GM12891 (cell line): ENCODE data around the gene NDUFB6.
"Not testable (repeated sequence)": the region's sequence is repeated elsewhere in the genome, so short reads cannot be mapped to it uniquely, and the experiment has no call there.

ENCODE experiments used
- DNase-seq: peaks from one replicate; pipeline ENCODE4 v3.0.0; 2011; ENCODE audit warnings: low spot score; ENCODE audit not compliant: insufficient read length
- FAIRE-seq: peaks from 2 replicates; lab custom pipeline; 2011; peaks lifted over from hg19 to GRCh38; lab: Jason Lieb, UNC
- PAX5 ChIP-seq: IDR thresholded peaks from 2 replicates; pipeline ENCODE4 v1.6.1; 2011; ENCODE audit warnings: low read length, moderate library complexity, mild to moderate bottlenecking; ENCODE audit not compliant: insufficient read depth, severe bottlenecking
- POLR2A ChIP-seq: IDR thresholded peaks from 2 replicates; pipeline ENCODE4 v1.6.1; 2011; ENCODE audit warnings: low read depth, low read length, control low read depth
- POLR2AphosphoS5 ChIP-seq: IDR thresholded peaks from 2 replicates; pipeline ENCODE4 v1.6.1; 2011; ENCODE audit warnings: low read depth, low read length, control low read depth
- POU2F2 ChIP-seq: IDR thresholded peaks from 2 replicates; pipeline ENCODE4 v1.6.1; 2011; ENCODE audit warnings: low read depth, mild to moderate bottlenecking, control low read depth, low read length, moderate library complexity
- SPI1 ChIP-seq: IDR thresholded peaks from 2 replicates; pipeline ENCODE4 v1.6.1; 2011; ENCODE audit warnings: low read depth, low read length, control low read depth
- TAF1 ChIP-seq: IDR thresholded peaks from 2 replicates; pipeline ENCODE4 v1.6.1; 2011; ENCODE audit warnings: low read depth, low read length, control low read depth

NDUFB6 gene

GRCh38 chr9:32550562-32551275, 22.2 kb downstream of the NDUFB6 start:
- TF ChIP-seq SPI1 (no peak), POLR2A (no peak), PAX5 (no peak), POLR2AphosphoS5 (0 out of 2 replicates have a peak, but pooled peaks have one; percentile 26), POU2F2 (no peak)
- FAIRE-seq (peak; percentile 96), DNase-seq (peak; percentile 92)

- FAIRE-seq (no peak), DNase-seq (no peak)
- TF ChIP-seq TAF1 (no peak), POLR2AphosphoS5 (no peak), PAX5 (no peak), POU2F2 (no peak), POLR2A (no peak), SPI1 (no peak)
Measured at GRCh38 chr9:32550150-32550561, 22.8 kb downstream of the NDUFB6 start.

GRCh38 chr9:32548213-32548612, 24.7 kb downstream of the NDUFB6 start:
- not testable (repeated sequence) for FAIRE-seq

GRCh38 chr9:32545884-32546283, 27.1 kb downstream of the NDUFB6 start:
- TF ChIP-seq POLR2AphosphoS5 (no peak), PAX5 (no peak), TAF1 (no peak), POLR2A (no peak), SPI1 (no peak)
- FAIRE-seq (no peak), DNase-seq (no peak)

More at GRCh38 chr9:32548213-32548612, 24.7 kb downstream of the NDUFB6 start:
- DNase-seq: not testable (repeated sequence)

GRCh38 chr9:32543047-32543446, 29.9 kb downstream of the NDUFB6 start:
- no peak for FAIRE-seq
- TF ChIP-seq POU2F2 (no peak), POLR2AphosphoS5 (no peak), POLR2A (no peak), SPI1 (no peak), TAF1 (no peak), PAX5 (no peak)
- DNase-seq: no peak

GRCh38 chr9:32533816-32534215, 39.1 kb downstream of the NDUFB6 start:
- TF ChIP-seq SPI1 (no peak), POU2F2 (no peak), PAX5 (no peak), POLR2AphosphoS5 (no peak), TAF1 (no peak), POLR2A (no peak)
- FAIRE-seq: no peak
- DNase-seq: no peak

- no peak for TF ChIP-seq POLR2AphosphoS5
- TF ChIP-seq SPI1: no peak
- no peak for TF ChIP-seq POU2F2
- no peak for TF ChIP-seq POLR2A
- no peak for TF ChIP-seq TAF1
- no peak for TF ChIP-seq PAX5
- DNase-seq (no peak), FAIRE-seq (no peak)
Measured at GRCh38 chr9:32533336-32533735, 39.6 kb downstream of the NDUFB6 start.

GRCh38 chr9:32526707-32527048, 46.3 kb downstream of the NDUFB6 start:
- no peak for FAIRE-seq
- no peak for DNase-seq
- TF ChIP-seq POLR2A (no peak), SPI1 (no peak), POLR2AphosphoS5 (no peak), TAF1 (no peak), PAX5 (no peak), POU2F2 (no peak)

- FAIRE-seq: peak; percentile 85
- DNase-seq: peak; percentile 10
- TF ChIP-seq SPI1 (peak; percentile 16; the same call in 1 of the 2 replicates), TAF1 (no peak), POU2F2 (peak; percentile 61; the same call in 1 of the 2 replicates)
Measured at GRCh38 chr9:32526041-32526706, 46.8 kb downstream of the NDUFB6 start, which contains the start of gene RIGI. Gene RIGI (minus strand): TSS chr9:32526196. CDS start chr9:32526166, 30 bp downstream.

GRCh38 chr9:32525709-32526030, 47.3 kb downstream of the NDUFB6 start:
- no peak for TF ChIP-seq POU2F2
- TF ChIP-seq TAF1: no peak
- TF ChIP-seq POLR2AphosphoS5: no peak
- TF ChIP-seq PAX5: no peak
- TF ChIP-seq POLR2A: no peak
- no peak for TF ChIP-seq SPI1
- DNase-seq (no peak), FAIRE-seq (no peak)
